NK-92 treated with Interleukin-12 subunit alpha and Interleukin-12 subunit beta, amount 100 ng/mL, for 24 hours (cell line): ENCODE data around the gene LIMCH1.
"Not testable (repeated sequence)": the region's sequence is repeated elsewhere in the genome, so short reads cannot be mapped to it uniquely, and the experiment has no call there.

Source experiments
- DNase-seq: peaks from one replicate; lab custom pipeline; 2025; lab: John Stamatoyannopoulos, UW

The LIMCH1 gene

DNA sequence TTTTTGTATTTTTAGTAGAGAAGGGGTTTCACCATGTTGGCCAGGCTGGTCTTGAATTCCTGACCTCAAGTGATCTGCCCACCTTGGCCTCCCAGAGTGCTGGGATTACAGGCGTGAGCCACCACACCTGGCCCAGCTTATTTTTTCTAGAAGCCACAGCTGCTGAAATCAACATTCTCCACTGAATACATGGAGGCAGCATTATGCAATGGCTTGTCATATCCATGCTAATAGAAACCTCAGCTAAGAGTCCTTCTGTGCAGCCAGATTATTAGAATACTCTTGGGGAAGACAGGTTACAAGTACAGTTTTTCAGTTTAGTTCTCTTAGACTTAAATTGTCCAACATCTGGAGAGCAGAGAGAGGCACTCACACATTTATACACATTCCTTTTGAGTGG lies 104.8 kb downstream of the LIMCH1 start:
- not testable (repeated sequence) for DNase-seq

- no peak for DNase-seq
Measured at GRCh38 chr4:41643331-41643730, 105.4 kb downstream of the LIMCH1 start.

GRCh38 chr4:41644288-41644914 lies 106.4 kb downstream of the LIMCH1 start:
- DNase-seq: no peak

GRCh38 chr4:41644915-41645295 lies 106.9 kb downstream of the LIMCH1 start:
- no peak for DNase-seq

DNA sequence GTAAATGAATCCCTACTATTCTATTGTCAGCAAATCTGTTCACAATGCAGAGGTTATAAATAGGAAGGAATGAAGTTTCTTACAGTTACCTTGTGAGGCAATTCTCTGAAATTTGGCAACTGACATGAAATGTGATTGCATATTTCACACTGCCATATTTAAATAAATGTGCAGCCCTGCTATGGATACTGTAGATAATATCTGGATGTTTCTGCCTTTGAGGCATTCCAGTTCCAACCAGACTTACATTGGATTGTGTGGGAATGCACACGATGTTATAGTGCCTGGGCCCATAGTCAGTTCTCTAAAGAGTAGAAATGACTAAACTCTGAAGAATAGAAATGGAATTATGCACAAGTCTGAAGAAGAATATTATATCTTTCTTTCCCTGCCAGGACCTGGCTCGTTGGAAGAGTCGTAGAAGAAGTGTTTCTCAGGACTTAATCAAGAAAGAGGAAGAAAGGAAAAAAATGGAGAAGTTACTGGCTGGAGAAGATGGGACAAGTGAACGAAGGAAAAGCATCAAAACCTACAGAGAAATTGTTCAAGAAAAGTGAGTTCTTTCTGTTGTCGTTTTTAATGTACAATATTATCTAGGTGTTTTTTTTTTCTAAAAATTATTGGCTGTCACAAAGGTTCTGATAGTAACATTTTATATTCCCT lies 107.9 kb downstream of the LIMCH1 start:
- DNase-seq: no peak

- DNase-seq: no peak
Measured at GRCh38 chr4:41646862-41647261, 108.9 kb downstream of the LIMCH1 start.

GRCh38 chr4:41647383-41647782 lies 109.4 kb downstream of the LIMCH1 start:
- no peak for DNase-seq

GRCh38 chr4:41651150-41651549 lies 113.2 kb downstream of the LIMCH1 start:
- DNase-seq: not testable (repeated sequence)

GRCh38 chr4:41652971-41653370 lies 115.0 kb downstream of the LIMCH1 start:
- DNase-seq: no peak

- DNase-seq: no peak
Measured at GRCh38 chr4:41653523-41653922, 115.6 kb downstream of the LIMCH1 start.

- no peak for DNase-seq
Measured at GRCh38 chr4:41655177-41655576, 117.2 kb downstream of the LIMCH1 start.

GRCh38 chr4:41656106-41656505 lies 118.1 kb downstream of the LIMCH1 start:
- DNase-seq: no peak

- no peak for DNase-seq
Measured at GRCh38 chr4:41656572-41657520, 118.9 kb downstream of the LIMCH1 start.

- no peak for DNase-seq
Measured at GRCh38 chr4:41657561-41657960, 119.6 kb downstream of the LIMCH1 start.

GRCh38 chr4:41658163-41658562 lies 120.2 kb downstream of the LIMCH1 start:
- no peak for DNase-seq

- no peak for DNase-seq
Measured at GRCh38 chr4:41660352-41660751, 122.4 kb downstream of the LIMCH1 start.

- DNase-seq: peak; percentile 18
Measured at GRCh38 chr4:41661442-41662076, 123.6 kb downstream of the LIMCH1 start.

DNA sequence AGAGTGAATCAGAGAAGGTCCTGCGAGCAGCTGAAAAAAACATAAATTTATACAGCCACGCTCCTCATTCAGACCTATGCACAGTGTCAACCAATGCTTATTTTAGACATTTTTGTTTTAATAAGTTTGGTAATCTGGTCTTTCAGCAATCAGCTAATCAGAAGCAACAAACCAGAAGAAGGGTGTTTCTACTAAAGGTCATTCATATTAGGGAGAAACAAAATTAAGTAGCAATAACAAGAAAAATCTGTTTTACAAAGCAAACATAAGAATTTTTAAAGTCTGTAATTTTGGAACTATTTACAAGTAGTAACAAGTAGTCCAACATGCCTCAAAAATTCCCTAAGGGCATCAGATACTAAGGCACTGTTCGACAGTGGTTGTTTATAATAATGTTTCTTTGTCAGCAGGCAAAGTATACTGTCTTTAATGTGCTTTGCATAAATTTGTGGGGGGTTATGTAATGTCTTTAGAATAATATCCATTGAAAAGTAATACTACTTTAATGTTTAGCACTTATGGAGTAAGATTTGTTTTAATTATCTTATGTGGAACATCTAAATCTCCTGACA lies 127.8 kb downstream of the LIMCH1 start:
- no peak for DNase-seq

GRCh38 chr4:41668024-41668423 lies 130.1 kb downstream of the LIMCH1 start:
- no peak for DNase-seq

- no peak for DNase-seq
Measured at GRCh38 chr4:41670530-41670929, 132.6 kb downstream of the LIMCH1 start.

DNA sequence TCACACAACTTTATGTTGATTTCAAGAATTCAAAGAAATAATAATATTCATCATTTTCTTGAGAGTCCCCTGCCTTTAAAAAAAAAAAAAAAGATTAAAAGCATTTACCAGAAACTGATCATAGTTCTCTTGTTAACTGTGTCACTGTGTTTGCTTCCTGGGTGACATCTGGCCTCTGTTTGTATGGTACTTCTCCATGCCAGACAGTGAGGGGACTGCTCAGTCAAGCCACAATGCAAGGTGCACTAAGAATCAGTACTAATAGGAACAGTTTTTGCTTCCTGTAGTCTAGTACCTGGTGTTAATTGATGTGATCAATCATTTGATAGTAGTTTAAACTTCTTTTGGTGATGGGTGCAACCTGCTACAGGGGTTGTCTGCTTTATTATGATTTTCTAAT lies 133.0 kb downstream of the LIMCH1 start:
- DNase-seq: no peak
